ENCODE data around the gene RAB25.

- TF ChIP-seq CTCF (IDR thresholded peaks at IDR 0.05) (no peak), POLR2A (IDR thresholded peaks at IDR 0.05) (no peak)
Measured at GRCh38 chr1:156086256-156086662, 25.3 kb downstream of the RAB25 start.
